HK-2 (cell line): ENCODE measurements around the gene SEPTIN1.
"Not testable (repeated sequence)": the region's sequence is repeated elsewhere in the genome, so short reads cannot be mapped to it uniquely, and the experiment has no call there.

Source experiments
- DNase-seq: peaks from one replicate; pipeline ENCODE4 v3.0.0-alpha.2; 2018; ENCODE audit not compliant: unreplicated experiment

The SEPTIN1 gene

DNA sequence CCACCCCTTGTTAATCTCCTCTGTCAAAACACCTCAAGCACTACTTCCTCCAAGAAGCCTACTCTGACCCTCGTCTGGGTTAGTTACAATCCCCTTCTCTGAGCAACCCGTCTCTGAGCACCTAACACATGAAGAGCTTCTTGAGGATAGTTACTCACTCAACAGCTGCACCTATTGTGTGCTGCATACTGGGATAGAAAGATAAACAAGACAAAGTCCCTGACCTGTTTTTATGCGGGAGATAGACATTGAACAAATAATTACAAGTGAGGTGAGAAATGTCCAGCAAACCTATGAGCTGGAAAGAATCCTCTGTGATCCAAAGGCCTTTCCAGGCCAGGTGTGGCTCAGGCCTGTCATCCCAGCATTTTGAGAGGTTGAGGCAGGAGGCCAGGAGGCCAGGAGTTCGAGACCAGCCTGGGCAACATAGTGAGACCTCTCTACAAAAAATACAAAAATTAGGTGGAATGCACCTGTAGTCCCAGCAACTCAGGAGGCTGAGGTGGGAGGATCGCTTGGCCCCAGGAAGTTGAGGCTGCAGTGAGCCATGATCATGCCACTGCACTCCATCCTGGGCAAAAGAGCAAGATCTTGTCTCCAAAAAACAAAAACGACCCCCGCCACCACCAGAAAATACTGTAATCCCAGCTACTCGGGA lies 19.5 kb upstream of the SEPTIN1 start:
- no peak for DNase-seq

DNA sequence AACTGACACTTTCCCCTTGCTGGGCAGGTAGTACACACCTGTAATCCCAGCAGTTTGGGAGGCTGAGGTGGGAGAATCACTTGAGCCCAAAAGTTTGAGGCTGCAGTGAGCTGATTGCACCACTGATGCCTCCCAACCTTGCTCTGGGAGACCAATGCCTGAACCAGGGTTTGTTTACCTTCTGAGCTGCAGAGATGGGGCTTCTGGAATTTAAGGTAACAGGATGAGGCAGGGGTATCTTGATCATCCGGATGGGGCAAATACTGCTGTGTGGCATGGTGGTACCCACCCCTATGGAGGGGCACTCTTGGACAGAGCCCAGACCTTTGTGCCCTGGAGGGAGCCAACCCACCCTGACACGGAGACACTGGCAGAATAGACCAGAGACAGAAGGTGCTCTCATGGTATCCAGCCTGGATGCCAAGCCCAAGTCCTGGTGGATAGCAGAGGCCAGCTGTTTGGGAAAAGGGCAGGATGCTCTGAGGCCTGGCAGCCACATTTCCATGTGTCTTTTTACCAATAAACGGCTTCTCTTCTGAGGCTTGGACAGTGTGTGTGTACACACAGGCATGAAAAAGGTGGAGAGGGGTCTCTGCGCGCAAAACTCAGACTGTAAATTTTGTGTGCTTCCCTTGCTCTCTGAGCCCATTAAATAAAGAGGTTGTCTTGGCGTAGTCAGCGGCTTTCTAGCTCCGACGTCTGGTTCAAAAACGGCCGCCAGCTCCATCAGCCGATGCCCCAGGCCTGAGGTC lies 17.2 kb upstream of the SEPTIN1 start:
- DNase-seq, result no peak

DNA sequence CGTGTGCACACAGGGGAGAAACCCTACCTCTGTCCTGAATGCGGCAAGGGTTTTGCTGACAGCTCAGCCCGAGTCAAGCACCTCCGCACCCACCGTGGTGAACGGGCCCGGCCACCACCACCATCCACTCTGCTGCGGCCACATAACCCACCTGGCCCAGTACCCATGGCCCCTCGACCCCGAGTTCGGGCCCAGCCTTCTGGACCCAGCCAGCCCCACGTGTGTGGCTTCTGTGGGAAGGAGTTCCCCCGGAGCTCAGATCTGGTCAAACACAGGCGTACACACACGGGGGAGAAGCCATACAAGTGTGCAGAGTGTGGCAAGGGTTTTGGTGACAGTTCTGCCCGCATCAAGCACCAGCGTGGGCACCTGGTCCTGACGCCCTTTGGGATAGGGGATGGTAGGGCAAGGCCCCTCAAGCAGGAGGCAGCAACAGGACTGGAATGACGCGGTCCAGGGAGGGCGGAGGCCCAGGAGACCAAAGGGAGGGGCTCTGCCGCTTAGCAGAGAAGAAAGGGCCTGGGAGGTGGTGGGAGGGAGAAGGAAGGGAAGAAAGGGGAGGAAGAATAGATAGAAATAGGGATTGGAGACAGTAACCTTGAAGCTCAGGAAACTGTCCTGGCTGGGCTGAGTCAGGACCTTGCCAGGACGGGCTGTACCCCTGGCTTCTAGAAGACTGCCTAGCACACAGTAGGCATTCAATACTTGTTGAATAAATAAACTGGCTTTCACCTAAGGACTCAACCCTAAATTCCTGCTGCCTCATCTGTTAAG lies 16.5 kb upstream of the SEPTIN1 start:
- no peak for DNase-seq

DNA sequence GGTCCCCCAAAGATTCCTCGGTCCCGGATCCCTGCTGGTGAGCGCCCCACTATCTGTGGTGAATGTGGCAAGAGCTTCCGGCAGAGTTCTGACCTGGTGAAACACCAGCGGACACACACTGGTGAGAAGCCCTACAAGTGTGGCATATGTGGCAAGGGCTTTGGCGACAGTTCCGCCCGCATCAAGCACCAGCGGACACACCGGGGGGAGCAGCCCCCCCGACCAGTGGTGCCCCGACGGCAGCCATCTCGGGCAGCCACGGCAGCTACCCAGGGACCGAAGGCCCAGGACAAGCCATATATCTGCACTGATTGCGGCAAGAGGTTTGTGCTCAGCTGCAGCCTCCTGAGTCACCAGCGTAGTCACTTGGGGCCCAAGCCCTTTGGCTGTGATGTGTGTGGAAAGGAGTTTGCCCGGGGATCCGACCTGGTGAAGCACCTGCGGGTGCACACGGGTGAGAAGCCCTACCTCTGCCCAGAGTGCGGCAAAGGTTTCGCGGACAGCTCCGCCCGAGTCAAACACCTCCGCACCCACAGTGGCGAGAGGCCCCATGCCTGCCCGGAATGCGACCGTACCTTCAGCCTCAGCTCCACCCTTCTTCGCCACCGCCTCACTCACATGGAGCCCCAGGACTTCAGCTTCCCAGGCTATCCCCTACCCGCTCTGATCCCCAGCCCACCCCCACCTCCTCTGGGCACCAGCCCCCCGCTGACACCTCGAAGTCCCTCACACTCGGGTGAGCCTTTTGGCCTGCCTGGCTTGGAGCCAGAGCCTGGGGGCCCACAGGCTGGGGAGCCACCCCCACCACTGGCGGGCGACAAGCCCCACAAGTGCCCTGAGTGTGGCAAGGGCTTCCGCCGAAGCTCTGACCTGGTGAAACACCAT lies 15.7 kb upstream of the SEPTIN1 start:
- DNase-seq, result no peak

DNA sequence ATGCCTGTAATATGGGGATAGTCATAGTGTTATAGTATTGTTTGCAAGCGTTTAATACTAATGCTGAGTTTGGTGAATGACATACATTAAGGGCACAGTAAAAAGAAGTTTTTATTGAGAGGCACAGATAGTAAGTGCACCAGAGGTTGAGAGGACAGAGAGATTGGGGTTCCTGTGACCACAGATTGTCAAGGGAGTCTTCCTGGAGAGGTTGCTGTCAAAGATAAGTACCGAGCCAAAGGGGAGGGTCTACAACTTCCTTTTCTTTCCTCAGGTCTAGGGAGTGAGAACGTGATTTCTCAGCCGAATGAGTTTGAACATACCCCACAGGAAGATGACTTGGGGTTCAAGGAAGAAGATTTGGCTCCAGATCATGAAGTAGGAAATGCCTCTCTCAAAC lies 14.7 kb upstream of the SEPTIN1 start:
- DNase-seq, result no peak

DNA sequence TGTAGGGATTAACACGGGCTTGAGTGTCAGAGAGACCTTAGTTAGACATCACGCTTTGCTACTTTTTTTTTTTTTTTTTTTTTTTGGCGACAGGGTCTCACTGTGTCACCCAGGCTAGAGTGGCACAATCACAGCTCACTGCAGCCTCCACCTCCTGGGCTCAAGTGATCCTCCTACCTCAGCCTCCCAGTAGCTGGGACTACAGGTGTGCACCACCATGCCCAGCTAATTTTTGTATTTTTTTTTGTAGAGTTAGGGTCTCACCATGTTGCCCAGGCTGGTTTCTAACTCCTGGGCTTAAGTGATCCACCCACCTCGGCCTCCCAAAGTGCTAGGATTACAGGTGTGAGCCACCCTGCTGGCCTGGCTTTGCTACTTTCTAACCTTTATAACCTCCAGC lies 14.3 kb upstream of the SEPTIN1 start:
- not testable (repeated sequence) for DNase-seq

DNA sequence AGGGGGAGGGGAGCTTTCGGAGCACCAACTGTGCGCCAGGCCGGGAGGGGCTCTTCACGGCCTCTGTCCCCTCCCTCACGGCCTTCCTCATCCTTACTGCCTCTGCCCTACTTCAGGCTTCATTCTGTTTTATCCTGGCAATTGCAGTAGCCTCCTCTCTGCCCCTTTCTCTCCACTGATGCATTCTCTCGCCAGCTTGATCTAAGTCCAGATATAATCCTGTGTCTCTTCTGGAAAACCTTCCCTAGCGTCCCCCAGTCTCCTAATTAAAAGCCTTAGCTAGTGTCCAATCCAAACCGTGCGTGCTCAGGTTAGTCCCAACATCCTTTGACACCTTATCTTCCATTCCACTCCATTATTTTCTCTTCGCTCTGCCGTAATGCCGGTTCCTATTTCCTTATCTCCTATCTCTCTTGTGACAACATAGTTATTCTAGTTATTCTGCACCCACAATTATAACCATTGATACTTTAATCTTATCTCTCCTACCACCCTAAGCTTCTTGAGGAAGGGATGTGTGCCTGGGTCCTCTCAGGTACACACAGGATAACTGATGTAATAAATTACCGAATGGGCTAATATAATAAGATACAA lies 13.7 kb upstream of the SEPTIN1 start:
- DNase-seq, result no peak

DNA sequence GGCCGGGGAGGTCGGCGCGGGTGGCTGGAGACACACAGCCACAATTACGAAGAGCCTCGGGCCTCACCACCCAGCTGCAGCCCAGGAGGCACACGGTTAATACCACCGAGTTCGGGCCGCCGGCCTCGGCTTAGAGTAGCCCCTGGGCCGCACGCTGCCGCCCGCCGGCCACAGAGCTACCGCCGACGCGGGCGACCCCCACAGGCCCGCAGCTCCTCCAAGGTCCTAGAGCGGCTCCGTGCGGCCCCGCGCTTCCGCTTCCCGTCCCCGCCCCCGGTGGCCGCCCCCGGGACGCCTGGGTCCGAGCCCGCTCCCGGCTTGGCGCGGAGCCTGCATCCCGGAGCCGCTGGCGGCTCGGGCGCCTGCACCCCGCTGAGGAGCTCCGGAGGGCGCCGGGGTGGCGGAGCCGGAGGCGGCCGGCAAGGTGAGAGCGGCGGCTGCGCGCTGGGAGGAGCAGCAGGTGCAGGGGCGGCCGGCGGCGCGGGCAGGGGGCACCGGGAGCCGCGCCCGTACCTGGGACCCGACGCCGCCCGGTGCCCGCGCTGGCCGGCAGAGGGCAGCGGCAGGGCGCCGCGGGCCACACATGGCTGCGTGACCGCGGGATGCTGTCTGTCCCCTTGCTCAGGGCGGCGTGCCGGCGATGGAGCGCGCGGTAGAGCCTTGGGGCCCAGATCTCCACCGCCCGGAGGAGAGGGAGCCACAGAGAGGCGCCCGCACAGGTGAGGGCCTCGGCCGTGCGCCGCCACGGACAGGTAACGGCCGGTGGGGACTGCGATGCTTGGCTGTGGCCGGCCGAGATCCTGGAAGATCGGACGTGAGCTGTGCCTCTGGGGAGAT lies 13.0 kb upstream of the SEPTIN1 start, which contains the start of gene ZNF48:
Gene ZNF48, plus strand, starts transcription at position 266 of the 837 bp plus-strand sequence. Its CDS starts 375 bp downstream, at position 641.
- DNase-seq, result peak; percentile 61

DNA sequence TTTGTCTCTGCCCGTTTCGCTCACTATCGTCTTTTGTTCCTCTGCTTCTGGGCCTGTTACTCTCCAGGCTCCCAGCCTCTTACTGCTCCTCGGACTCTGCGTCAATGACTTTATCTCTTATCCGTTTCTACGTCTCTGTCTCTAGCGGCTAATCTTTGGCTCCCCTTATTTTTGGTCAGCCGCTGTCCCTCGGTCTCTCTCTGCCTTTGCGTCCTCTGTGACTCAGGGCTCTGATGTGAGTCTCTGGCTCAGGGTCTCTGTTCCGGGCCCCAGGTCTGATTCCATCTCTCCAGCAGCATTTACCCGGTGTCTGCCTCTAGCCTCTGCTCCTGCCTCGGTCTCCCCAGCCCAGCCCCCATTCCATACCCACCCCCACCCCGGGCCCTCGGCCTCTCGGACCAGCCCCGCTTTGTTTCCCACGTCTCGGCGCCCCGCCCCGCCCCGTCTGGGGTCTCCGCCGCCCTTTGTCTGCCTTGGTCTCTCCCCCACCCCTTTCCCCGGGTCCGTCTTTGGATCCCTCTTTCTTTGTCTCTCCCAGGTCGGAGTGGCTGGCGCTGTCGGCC lies 12.3 kb upstream of the SEPTIN1 start:
- no peak for DNase-seq

DNA sequence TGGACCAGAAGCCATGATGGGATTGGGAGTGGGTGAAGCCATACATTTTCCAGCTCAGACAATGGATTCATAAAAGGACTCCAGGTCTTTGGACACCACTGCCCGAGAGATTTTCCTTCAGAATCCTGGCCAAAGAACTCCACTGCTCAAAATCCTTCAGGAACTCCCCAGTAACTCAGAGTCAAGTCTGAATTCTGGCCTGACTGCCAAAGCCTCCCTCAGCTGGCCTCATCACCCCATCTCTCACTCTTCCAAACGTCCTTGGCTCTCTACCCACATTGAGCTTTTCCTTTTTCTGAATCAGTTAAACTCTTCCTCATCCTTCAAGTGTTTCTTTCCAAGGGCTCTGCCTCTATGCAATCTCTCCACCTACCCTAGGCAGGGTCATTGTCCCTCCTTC lies 1.2 kb upstream of the SEPTIN1 start:
- no peak for DNase-seq

DNA sequence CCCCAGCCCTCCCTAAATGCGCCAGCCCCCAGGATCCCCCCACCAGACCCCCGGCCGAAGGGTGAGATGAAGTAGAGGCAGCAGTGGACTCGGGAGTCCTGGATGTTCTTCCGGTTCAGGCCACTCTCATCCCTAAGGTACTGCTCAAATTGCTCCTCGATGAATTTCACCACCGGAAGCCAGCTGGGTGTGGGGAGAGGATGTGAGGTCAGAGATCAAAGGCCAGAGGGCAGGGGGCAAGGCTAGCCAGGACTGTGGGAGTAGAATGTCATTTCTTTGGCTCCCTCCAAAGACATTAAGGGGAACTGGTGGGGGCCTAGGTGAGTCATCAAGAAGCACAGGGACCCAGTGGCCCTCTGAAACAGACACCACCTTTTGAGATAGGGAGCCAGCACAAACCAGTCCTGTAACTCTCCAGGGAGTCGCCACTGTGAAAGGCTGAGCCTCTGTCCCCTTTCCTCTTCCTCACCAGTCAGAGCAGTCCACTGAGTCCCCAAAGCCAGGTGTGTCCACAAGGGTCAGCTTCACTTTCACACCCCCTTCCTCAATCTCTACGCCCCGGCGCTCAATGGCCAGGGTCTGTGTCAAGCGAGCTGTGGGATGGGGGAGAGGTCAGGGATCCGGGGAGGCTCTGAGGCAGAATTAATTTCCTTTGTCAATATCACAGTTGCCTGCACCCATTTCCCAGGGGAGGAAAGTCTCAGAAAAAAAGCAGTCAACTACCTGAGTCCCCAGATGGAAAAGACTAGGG lies 895 bp downstream of the SEPTIN1 start:
- DNase-seq, result no peak

DNA sequence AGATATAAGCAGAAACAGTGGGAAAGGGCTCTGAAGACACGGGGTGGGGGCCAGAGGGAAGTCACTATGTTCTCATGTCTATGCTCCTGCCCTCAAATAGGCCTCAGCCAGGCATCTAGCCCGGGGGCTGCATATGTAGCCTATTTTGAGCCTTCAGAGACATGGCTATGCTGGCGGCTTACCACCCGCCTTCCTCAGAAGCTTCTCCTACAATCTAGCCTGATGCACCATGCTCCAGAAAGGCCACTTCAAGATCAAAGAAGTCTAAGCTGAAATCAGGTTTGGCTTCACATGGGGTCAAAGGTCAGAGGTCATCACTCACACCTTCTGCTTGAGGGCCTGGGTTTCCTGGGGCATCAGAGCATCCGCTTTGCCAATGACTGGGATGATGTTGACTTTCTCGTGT lies 1.6 kb downstream of the SEPTIN1 start:
- DNase-seq, result no peak

DNA sequence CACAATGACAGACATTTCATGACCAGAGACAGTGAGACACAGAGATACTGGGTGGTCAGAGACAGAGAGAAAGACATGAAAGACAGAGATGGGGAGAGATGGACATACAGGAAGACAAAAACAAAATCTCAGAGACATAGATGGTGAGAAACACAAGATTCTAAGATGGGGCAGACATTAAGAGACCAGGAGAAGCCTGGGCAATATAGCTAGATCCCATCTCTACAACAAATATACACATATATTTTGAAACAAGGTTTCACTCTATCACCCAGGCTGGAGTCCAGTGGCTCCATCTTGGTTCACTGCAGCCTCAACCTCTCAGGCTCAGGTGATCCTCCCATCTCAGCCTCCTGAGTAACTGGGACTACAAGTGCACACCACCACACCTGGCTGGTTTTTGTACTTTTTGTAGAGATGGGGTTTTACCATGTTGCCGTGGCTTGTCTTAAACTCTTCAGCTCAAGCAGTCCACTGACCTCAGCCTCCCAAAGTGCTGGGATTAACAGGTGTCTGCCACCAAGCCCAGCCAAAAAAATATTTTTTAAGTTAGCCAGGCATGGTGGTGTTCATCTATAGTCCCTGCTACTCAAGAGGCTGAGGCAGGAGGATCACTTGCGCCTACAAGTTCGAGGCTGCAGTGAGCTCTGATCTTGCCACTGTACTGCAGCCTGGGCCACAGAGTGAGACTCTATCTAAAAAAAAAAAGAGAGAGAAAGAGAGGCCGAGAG lies 2.1 kb downstream of the SEPTIN1 start:
- no peak for DNase-seq

DNA sequence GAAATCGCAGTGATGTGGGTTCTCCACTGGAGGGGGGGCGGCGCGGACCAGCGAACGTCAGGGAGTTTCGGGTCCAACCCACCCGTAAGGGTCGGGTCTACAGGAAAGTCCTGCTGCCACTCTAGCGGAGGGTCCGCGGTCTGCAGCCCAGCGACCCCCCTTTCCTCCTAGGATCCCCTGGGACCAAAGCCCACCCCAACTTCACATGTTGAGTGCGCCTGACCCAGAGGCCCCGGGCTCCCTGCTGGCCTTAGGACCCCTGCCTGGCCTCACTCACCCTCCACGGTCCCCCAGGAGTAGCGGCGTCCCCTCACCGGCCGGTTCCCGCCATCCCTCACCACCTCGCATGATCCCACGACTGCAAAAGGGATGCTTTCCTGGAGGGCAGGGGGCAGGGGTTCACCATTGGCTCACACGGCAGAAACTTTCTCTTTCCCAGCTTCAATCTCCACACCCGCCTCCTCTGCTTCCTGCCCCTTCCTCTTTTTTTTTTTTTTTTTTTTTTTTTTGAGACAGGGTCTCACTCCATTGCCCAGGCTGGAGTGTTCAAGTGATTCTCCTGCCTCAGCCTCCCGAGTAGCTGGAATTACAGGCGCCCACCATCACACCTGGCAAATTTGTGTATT lies 3.1 kb downstream of the SEPTIN1 start:
- no peak for DNase-seq

DNA sequence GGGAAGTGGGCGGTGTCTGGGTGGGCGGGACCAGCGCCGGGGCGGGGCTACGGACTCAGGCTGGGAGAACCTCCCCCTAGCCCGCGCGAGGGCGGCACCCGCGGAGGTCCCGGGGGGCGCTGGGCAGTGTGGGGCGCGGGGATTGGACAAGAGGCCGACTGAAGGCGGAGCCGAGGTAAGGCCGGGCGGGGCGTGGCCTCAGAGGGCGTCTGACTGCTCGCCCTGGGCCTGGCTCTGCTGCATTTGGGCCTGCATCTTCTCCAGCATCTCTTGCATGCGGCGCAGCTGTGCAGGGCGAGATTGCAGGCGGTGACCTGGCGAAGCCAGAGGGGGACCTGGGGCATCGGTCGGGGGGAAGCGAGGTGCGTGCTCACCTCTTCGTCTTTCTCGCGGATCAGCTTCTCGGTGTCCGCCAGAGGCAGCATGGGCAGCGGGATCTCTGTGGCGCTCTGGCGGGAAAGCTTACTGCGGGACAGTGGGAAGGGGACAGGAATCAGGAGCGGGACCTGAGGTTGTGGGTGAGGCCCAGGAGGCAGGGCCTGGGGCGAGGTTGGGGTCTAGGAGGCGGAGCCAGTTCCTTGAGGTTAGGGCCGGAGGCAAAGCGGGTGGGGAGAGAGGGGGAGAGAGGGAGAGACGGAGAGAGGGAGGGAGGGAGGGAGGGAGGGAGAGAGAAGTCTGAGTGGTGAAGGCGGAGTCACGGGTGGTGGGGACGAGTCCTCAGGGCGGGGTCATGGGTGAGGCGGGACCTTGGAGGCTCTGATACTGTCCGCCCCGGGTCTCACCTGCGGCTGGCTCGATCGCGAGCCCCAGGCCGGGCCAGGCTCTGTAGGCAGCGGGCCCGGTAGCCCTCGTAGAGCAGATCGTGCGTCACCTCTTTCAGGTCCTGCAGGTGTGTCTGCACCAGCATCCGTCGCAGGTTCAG lies 3.9 kb downstream of the SEPTIN1 start:
- DNase-seq, result peak; percentile 94

DNA sequence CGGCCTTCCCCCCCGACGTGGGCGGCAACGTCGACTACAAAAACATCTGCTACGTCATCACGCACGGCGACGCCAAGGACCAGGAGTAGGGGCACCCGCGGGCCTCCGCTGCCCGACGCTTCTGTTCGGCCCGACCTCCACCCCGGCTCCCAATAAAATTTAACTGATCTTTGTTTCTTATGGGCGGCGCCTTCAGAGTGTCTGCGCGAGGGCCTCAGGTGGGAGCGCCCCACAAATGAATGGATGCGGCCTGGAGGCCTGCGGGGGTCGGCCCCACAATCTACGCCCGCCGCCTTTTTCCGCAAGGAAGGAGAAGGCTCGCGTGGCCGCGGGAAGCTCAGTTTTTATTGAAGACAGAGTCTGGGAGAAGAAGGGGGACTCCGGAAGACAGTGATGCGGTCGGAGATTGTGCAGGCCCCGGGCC lies 4.5 kb downstream of the SEPTIN1 start:
- peak; percentile 86 for DNase-seq
